Measurements from ENCODE around the gene TTLL11. TPM values are rescaled to one million over a fixed set of nuclear protein-coding genes. Genes with fewer than 3 reads are reported as not detected.

Gene TTLL11
- polyA plus RNA-seq, 1 of the 3 experiments (the other 2 are of a cell fraction), result 6.8 TPM

GRCh38 chr9:121888438-121888775 is 204.7 kb downstream of the TTLL11 start:
- 7% methylated on average over 4 of the region's 4 CpGs for WGBS (ENCODE audit: low lambda C conversion rate)
- no peaks in the 10 kb centered on the region for H3K9me2 ChIP-seq
- H4K20me1 ChIP-seq (ENCODE audit: insufficient read depth), result no peaks in the 10 kb centered on the region
- no peak overlapping the region for H3K4me3 ChIP-seq (ENCODE audit: low read depth in 2 of 2, low read length in 1 of 2)
- H3K79me2 ChIP-seq (ENCODE audit: insufficient read depth), result no peaks in the 10 kb centered on the region; the same call in 1 of the 2 replicates
- POLR2A ChIA-PET, result no interaction called here
- H3K9me3 ChIP-seq, result no peaks in the 10 kb centered on the region
- CTCF ChIA-PET, result interaction anchor here (0.7 kb wide), 1 partner anchor 10 kb away, joined by 4 read pairs; no protein-coding TSS in a partner anchor
- no peaks in the 10 kb centered on the region for H3K36me3 ChIP-seq (replicated peaks in 1 of 2; ENCODE audit: control insufficient read depth in 1 of 2, insufficient read depth in 2 of 2, low read length in 1 of 2)
- H3K4me1 ChIP-seq (ENCODE audit: control insufficient read depth in 1 of 2, insufficient read depth in 2 of 2, low read depth in 1 of 2, low read length in 1 of 2), result peaks cover 29 to 46% of the 10 kb centered on the region in 2 experiments; a peak in 3 of 4 replicates
- peak overlapping the region; percentile 63 to 100; a peak in 3 of 4 replicates for H3K27ac ChIP-seq (ENCODE audit: low read depth in 2 of 2, low read length in 1 of 2)
- peaks cover 33% of the 10 kb centered on the region for H3F3A ChIP-seq (replicated peaks; ENCODE audit: insufficient read depth)
- DNase-seq, result no peak
- peak overlapping the region; percentile 75 for H3K9ac ChIP-seq
- H2AFZ ChIP-seq (ENCODE audit: low read depth), result 0 out of 2 replicates have a peak overlapping the region, but pooled peaks have one; percentile 2
- H3K27me3 ChIP-seq (ENCODE audit: insufficient read depth), result no peaks in the 10 kb centered on the region
- peak overlapping the region; percentile 77 for H3K4me2 ChIP-seq
- TF ChIP-seq, protein P1, sequence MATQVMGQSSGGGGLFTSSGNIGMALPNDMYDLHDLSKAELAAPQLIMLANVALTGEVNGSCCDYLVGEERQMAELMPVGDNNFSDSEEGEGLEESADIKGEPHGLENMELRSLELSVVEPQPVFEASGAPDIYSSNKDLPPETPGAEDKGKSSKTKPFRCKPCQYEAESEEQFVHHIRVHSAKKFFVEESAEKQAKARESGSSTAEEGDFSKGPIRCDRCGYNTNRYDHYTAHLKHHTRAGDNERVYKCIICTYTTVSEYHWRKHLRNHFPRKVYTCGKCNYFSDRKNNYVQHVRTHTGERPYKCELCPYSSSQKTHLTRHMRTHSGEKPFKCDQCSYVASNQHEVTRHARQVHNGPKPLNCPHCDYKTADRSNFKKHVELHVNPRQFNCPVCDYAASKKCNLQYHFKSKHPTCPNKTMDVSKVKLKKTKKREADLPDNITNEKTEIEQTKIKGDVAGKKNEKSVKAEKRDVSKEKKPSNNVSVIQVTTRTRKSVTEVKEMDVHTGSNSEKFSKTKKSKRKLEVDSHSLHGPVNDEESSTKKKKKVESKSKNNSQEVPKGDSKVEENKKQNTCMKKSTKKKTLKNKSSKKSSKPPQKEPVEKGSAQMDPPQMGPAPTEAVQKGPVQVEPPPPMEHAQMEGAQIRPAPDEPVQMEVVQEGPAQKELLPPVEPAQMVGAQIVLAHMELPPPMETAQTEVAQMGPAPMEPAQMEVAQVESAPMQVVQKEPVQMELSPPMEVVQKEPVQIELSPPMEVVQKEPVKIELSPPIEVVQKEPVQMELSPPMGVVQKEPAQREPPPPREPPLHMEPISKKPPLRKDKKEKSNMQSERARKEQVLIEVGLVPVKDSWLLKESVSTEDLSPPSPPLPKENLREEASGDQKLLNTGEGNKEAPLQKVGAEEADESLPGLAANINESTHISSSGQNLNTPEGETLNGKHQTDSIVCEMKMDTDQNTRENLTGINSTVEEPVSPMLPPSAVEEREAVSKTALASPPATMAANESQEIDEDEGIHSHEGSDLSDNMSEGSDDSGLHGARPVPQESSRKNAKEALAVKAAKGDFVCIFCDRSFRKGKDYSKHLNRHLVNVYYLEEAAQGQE (IDR thresholded peaks at IDR 0.05; ENCODE audit: low read depth, low read length), result no peak
- no peak for TF ChIP-seq USF2 (IDR thresholded peaks at IDR 0.05; ENCODE audit: borderline replicate concordance, low read depth, low read length)
- TF ChIP-seq NFIC (IDR thresholded peaks at IDR 0.05; ENCODE audit: borderline replicate concordance), result peak; percentile 62; the same call in 1 of the 2 replicates
- peak; percentile 90 for TF ChIP-seq PBX3 (IDR thresholded peaks at IDR 0.05)
- TF ChIP-seq FOXJ3 (CRISPR knock-in tag; IDR thresholded peaks at IDR 0.05), result no peak
- TF ChIP-seq, protein P2, sequence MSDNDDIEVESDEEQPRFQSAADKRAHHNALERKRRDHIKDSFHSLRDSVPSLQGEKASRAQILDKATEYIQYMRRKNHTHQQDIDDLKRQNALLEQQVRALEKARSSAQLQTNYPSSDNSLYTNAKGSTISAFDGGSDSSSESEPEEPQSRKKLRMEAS (IDR thresholded peaks at IDR 0.05; ENCODE audit: low read depth), result peak; percentile 74
- TF ChIP-seq EZH2phosphoT487 (IDR thresholded peaks at IDR 0.05; ENCODE audit: borderline replicate concordance, low read depth), result no peak
- TF ChIP-seq FOXM1 (IDR thresholded peaks at IDR 0.05; ENCODE audit: low read depth), result no peak
- no peak for TF ChIP-seq ELF1 (IDR thresholded peaks at IDR 0.05)
- TF ChIP-seq POLR2AphosphoS5 (IDR thresholded peaks at IDR 0.05; ENCODE audit: low read depth, low read length), result no peak
- no peak for TF ChIP-seq MEF2A (IDR thresholded peaks at IDR 0.05; ENCODE audit: borderline replicate concordance, low read depth)
- no peak for TF ChIP-seq GABPA (IDR thresholded peaks at IDR 0.05; ENCODE audit: low read depth)
- no peak for TF ChIP-seq TAF1 (IDR thresholded peaks at IDR 0.05; ENCODE audit: borderline replicate concordance, low read depth, low read length)
- peak; percentile 91 for TF ChIP-seq FOSL2 (IDR thresholded peaks at IDR 0.05; ENCODE audit: borderline replicate concordance, low read depth)
- peak; percentile 51; the same call in 1 of the 2 replicates for TF ChIP-seq SIN3A (IDR thresholded peaks at IDR 0.05; ENCODE audit: borderline replicate concordance, low read depth, low read length)
- no peak for TF ChIP-seq NRF1 (IDR thresholded peaks at IDR 0.05; ENCODE audit: low read depth, low read length)
- TF ChIP-seq SMC3 (IDR thresholded peaks at IDR 0.05; ENCODE audit: low read depth, low read length), result no peak
- TF ChIP-seq, protein P3, sequence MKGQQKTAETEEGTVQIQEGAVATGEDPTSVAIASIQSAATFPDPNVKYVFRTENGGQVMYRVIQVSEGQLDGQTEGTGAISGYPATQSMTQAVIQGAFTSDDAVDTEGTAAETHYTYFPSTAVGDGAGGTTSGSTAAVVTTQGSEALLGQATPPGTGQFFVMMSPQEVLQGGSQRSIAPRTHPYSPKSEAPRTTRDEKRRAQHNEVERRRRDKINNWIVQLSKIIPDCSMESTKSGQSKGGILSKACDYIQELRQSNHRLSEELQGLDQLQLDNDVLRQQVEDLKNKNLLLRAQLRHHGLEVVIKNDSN (IDR thresholded peaks at IDR 0.05; ENCODE audit: borderline replicate concordance, low read depth), result 0 out of 2 replicates have a peak, but pooled peaks have one; percentile 8
- TF ChIP-seq CHD2 (IDR thresholded peaks at IDR 0.05; ENCODE audit: low read length, partially characterized antibody), result no peak
- no peak for TF ChIP-seq GATA2 (CRISPR knock-in tag; IDR thresholded peaks at IDR 0.05)
- 0 out of 2 replicates have a peak, but pooled peaks have one; percentile 24 for TF ChIP-seq TEAD4 (IDR thresholded peaks at IDR 0.05; ENCODE audit: borderline replicate concordance, insufficient read depth)
- no peak for TF ChIP-seq RAD21 (IDR thresholded peaks at IDR 0.05; ENCODE audit: low read length)
- no peak for TF ChIP-seq RFX5 (IDR thresholded peaks at IDR 0.05; ENCODE audit: low read length)
- peak; percentile 52; the same call in 1 of the 2 replicates for TF ChIP-seq RXRA (IDR thresholded peaks at IDR 0.05; ENCODE audit: borderline replicate concordance, low read depth)
- no peak for TF ChIP-seq ZBTB33 (IDR thresholded peaks at IDR 0.05; ENCODE audit: borderline replicate concordance, low read depth)
- 0 out of 2 replicates have a peak, but pooled peaks have one; percentile 54 for TF ChIP-seq YY1 (IDR thresholded peaks at IDR 0.05; ENCODE audit: low read depth)
- TF ChIP-seq JUND (IDR thresholded peaks at IDR 0.05), result peak; percentile 84

All from SK-N-SH (cell line).